GM18867 (cell line): ENCODE results near the gene RBM42.

ENCODE experiments used
- ATAC-seq: cut with Tn5 transposase; IDR thresholded peaks from one replicate; pipeline ENCODE4 v1.9.1; 2021; ENCODE audit warnings: mild to moderate bottlenecking, moderate library complexity; ENCODE audit not compliant: unreplicated experiment

RBM42 gene

GRCh38 chr19:35620001-35620400, 8.8 kb upstream of the RBM42 start:
- ATAC-seq: no peak

- ATAC-seq: no peak
These were observed 7.1 kb upstream of the RBM42 start for GRCh38 chr19:35621708-35622107.

- no peak for ATAC-seq
These were observed 6.1 kb upstream of the RBM42 start for GRCh38 chr19:35622750-35623149.

GRCh38 chr19:35623327-35624010, 5.4 kb upstream of the RBM42 start:
- no peak for ATAC-seq

GRCh38 chr19:35628264-35628564, 622 bp upstream of the RBM42 start:
- ATAC-seq: no peak

- peak; percentile 2 for ATAC-seq
These were observed 447 bp downstream of the RBM42 start for GRCh38 chr19:35629332-35629633.

- ATAC-seq: no peak
These were observed 5.0 kb downstream of the RBM42 start for GRCh38 chr19:35633727-35634440.

GRCh38 chr19:35636651-35637050, 7.8 kb downstream of the RBM42 start:
- no peak for ATAC-seq

- ATAC-seq: no peak
These were observed 8.3 kb downstream of the RBM42 start for GRCh38 chr19:35637165-35637564.

GRCh38 chr19:35639321-35639639, 10.4 kb downstream of the RBM42 start:
- ATAC-seq: no peak

- no peak for ATAC-seq
These were observed 11.0 kb downstream of the RBM42 start for GRCh38 chr19:35639863-35640262.

- no peak for ATAC-seq
These were observed 12.8 kb downstream of the RBM42 start, which contains the start of gene ETV2 for GRCh38 chr19:35641515-35642151. Gene ETV2, plus strand, starts transcription at chr19:35641745. Its CDS starts 716 bp downstream, at chr19:35642461.

GRCh38 chr19:35642312-35642711, 13.5 kb downstream of the RBM42 start:
- no peak for ATAC-seq

GRCh38 chr19:35642798-35643254, 14.0 kb downstream of the RBM42 start:
- no peak for ATAC-seq

GRCh38 chr19:35643255-35644205, 14.7 kb downstream of the RBM42 start:
- peak; percentile 43 for ATAC-seq

- peak; percentile 74 for ATAC-seq
These were observed 15.6 kb downstream of the RBM42 start for GRCh38 chr19:35644206-35644986.

GRCh38 chr19:35644987-35645679, 16.3 kb downstream of the RBM42 start:
- no peak for ATAC-seq

GRCh38 chr19:35645680-35646511, 17.1 kb downstream of the RBM42 start:
- no peak for ATAC-seq
